ENCODE data around the gene FBLN5.

- TF ChIP-seq POLR2AphosphoS5 (IDR thresholded peaks at IDR 0.05) (no peak), EP300 (IDR thresholded peaks at IDR 0.05) (no peak)
Observed at GRCh38 chr14:91968280-91968679, 20.8 kb upstream of the FBLN5 start.
